WTC11 (cell line): ENCODE results near the gene CLCN1. TPM values are rescaled to one million over a fixed set of nuclear protein-coding genes. Genes with fewer than 3 reads are reported as not detected.
A peak's percentile ranks its signal among the peaks of the same experiment; 100 is the strongest.

ENCODE experiments used
- ATAC-seq: fragments of 200-7000 bp; cut with Tn5 transposase; 2 replicates; pipeline ENCODE4 v1.10.0; 2021; ENCODE audit warnings: mild to moderate bottlenecking, moderate library complexity
- CTCF ChIA-PET: fragments of 300-600 bp; sonication (Branson Sonifier 250); formaldehyde crosslinking; loops from one replicate; lab custom pipeline; 2021; ENCODE audit warnings: antibody characterized with exemption; lab: Charles Lee
- POLR2A ChIA-PET: fragments of 350-600 bp; sonication (Branson Sonifier 250); formaldehyde crosslinking; loops from one replicate; lab custom pipeline; 2021; ENCODE audit warnings: antibody characterized with exemption; lab: Charles Lee
- DNase-seq: peaks from one replicate; pipeline ENCODE4 v3.0.0; 2021; ENCODE audit warnings: low spot score
- H3K27ac Mint-ChIP-seq: 2 replicates; pipeline ENCODE4 v1.8.0; 2021; ENCODE audit warnings: mixed read lengths
- H3K27me3 Mint-ChIP-seq: 2 replicates; pipeline ENCODE4 v1.8.0; 2021; ENCODE audit warnings: low read depth, mild to moderate bottlenecking, moderate library complexity, mixed read lengths
- H3K36me3 Mint-ChIP-seq: 2 replicates; pipeline ENCODE4 v1.8.0; 2021; ENCODE audit warnings: mixed read lengths
- H3K4me1 Mint-ChIP-seq: 2 replicates; pipeline ENCODE4 v1.8.0; 2022; ENCODE audit warnings: mixed read lengths
- H3K4me3 Mint-ChIP-seq: 2 replicates; pipeline ENCODE4 v1.8.0; 2021; ENCODE audit warnings: mild to moderate bottlenecking, moderate library complexity, mixed read lengths
- H3K9me3 Mint-ChIP-seq: 2 replicates; pipeline ENCODE4 v1.8.0; 2021; ENCODE audit warnings: mixed read lengths
- CDX4 ChIP-seq: fragments of 250-450 bp; sonication (Bioruptor Pico); IDR thresholded peaks from 2 replicates; pipeline ENCODE4 v1.9.0; 2021; ENCODE audit warnings: moderate library complexity, mild to moderate bottlenecking, inconsistent platforms, borderline replicate concordance
- ERG ChIP-seq: fragments of 250-450 bp; sonication (Bioruptor Pico); IDR thresholded peaks from 2 replicates; pipeline ENCODE4 v1.8.0; 2021; ENCODE audit warnings: mild to moderate bottlenecking
- JAZF1 ChIP-seq: fragments of 250-450 bp; sonication (Bioruptor Pico); IDR thresholded peaks from 2 replicates; pipeline ENCODE4 v1.9.0; 2021; ENCODE audit warnings: moderate library complexity, mild to moderate bottlenecking, inconsistent platforms
- OVOL2 ChIP-seq: fragments of 250-450 bp; sonication (Bioruptor Pico); IDR thresholded peaks from 2 replicates; pipeline ENCODE4 v1.9.0; 2021; ENCODE audit warnings: mild to moderate bottlenecking, borderline replicate concordance
- ZNF121 ChIP-seq: sonication (generic); formaldehyde crosslinking; IDR thresholded peaks from 2 replicates; pipeline ENCODE4 v1.8.0; 2023; ENCODE audit warnings: missing genetic modification reagents
- ZNF219 ChIP-seq: sonication (generic); formaldehyde crosslinking; IDR thresholded peaks from 2 replicates; pipeline ENCODE4 v1.8.0; 2023; ENCODE audit warnings: missing genetic modification reagents, mild to moderate bottlenecking, borderline replicate concordance
- ZNF263 ChIP-seq: sonication (generic); formaldehyde crosslinking; IDR thresholded peaks from 2 replicates; pipeline ENCODE4 v1.8.1; 2022; ENCODE audit warnings: low read depth, mild to moderate bottlenecking, moderate library complexity, missing genetic modification reagents
- ZNF425 ChIP-seq: fragments of 250-450 bp; sonication (Bioruptor Pico); conservative IDR thresholded peaks from 2 replicates; pipeline ENCODE4 v1.9.0; 2021; ENCODE audit warnings: mild to moderate bottlenecking
- ZSCAN18 ChIP-seq: fragments of 250-450 bp; sonication (Bioruptor Pico); IDR thresholded peaks from 2 replicates; pipeline ENCODE4 v2.1.2; 2022; ENCODE audit warnings: mild to moderate bottlenecking, moderate library complexity
- total RNA-seq: library from RNA; stranded (reverse); gene quantifications from 3 replicates; pipeline ENCODE4 v1.2.3, GENCODE V29; 2021
- TF ChIP-seq, protein P1 (sequence below): sonication (generic); formaldehyde crosslinking; conservative IDR thresholded peaks from 2 replicates; pipeline ENCODE4 v1.8.1; 2023; ENCODE audit warnings: mild to moderate bottlenecking, low read depth, missing genetic modification reagents, moderate library complexity

The CLCN1 gene
- total RNA-seq, 1 experiment from 2014 or later: 0.28 TPM

- Mint-ChIP-seq H3K36me3 (peaks cover 6% of the 10 kb centered on the region; the same call in 1 of the 2 replicates), H3K27me3 (peaks cover 12% of the 10 kb centered on the region), H3K4me1 (peaks cover 25% of the 10 kb centered on the region), H3K4me3 (no peak overlapping the region), H3K27ac (no peak overlapping the region), H3K9me3 (peaks cover 5% of the 10 kb centered on the region; the same call in 1 of the 2 replicates)
- DNase-seq (no peak), ATAC-seq (no peak)
- ChIA-PET CTCF (interaction anchor here (3.8 kb wide), 1 partner anchor 29 kb away, joined by 12 read pairs; no protein-coding TSS in a partner anchor), POLR2A (no interaction called here)
- no peak for TF ChIP-seq ZSCAN18 (CRISPR knock-in tag)
Observed at GRCh38 chr7:143351060-143351459, 35.1 kb downstream of the CLCN1 start.

DNA sequence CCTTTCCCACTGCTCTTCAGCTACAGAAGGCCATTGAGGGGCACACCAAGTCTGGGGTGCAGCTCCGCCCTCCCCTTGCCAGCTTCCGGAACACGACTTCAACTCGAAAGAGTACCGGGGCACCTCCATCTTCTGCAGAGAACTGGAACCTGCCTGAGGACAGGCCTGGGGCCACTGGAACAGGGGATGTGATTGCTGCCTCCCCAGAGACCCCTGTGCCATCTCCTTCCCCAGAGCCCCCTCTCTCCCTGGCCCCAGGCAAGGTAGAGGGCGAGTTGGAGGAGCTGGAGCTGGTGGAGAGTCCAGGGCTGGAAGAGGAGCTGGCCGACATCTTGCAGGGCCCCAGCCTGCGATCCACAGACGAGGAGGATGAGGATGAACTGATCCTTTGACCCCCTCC, 35.7 kb downstream of the CLCN1 start:
- TF ChIP-seq ZNF219 (CRISPR knock-in tag): no peak
- no peak for TF ChIP-seq CDX4 (CRISPR knock-in tag)
- TF ChIP-seq JAZF1: no peak
- TF ChIP-seq, all 79 proteins: peak for 0
- Mint-ChIP-seq H3K4me1 (peaks cover 20% of the 10 kb centered on the region), H3K27me3 (peaks cover 8% of the 10 kb centered on the region), H3K36me3 (peaks cover 6% of the 10 kb centered on the region; the same call in 1 of the 2 replicates), H3K9me3 (peaks cover 5% of the 10 kb centered on the region; the same call in 1 of the 2 replicates), H3K4me3 (no peak overlapping the region), H3K27ac (peak overlapping the region; percentile 46; the same call in 1 of the 2 replicates)
- CTCF ChIA-PET: interaction anchor here (3.8 kb wide), 1 partner anchor 28 kb away, joined by 12 read pairs; no protein-coding TSS in a partner anchor
- no peak for ATAC-seq
- no peak for DNase-seq
- POLR2A ChIA-PET: no interaction called here

DNA sequence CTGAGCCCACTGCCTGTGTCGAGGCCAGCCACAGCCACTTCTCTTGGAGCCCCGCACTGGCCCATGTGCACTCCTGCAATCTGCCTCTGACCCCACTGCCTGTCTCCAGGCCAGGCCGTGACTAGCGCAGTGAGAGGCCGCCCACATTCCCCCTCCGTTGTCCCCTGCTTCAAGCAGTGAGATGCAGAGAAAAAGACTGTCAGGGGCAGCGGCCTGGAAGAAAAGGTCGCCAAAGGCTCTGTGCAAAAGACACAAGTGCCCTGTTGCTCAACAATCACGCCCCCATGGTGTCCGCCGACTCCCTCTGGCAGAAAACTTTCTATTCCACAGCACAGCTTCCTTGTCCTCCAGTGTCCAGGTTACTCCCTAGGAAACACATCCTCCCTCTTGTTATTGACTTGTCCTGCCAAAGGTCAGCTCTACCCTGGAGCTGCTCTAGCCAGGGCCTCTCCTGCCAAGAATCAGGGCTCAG, 36.7 kb downstream of the CLCN1 start:
- CTCF ChIA-PET: interaction anchor here (1.1 kb wide), 1 partner anchor 28 kb away, joined by 4 read pairs; no protein-coding TSS in a partner anchor
- Mint-ChIP-seq H3K9me3 (no peaks in the 10 kb centered on the region), H3K27me3 (peaks cover 2% of the 10 kb centered on the region; the same call in 1 of the 2 replicates), H3K4me3 (no peak overlapping the region), H3K36me3 (peaks cover 14% of the 10 kb centered on the region), H3K4me1 (peaks cover 20% of the 10 kb centered on the region), H3K27ac (no peak overlapping the region)
- DNase-seq (no peak), ATAC-seq (peak; percentile 20)
- POLR2A ChIA-PET: no interaction called here
- TF ChIP-seq ZNF121 (CRISPR knock-in tag) (no peak), ERG (no peak), ZNF263 (no peak), OVOL2 (CRISPR knock-in tag) (no peak), ZNF425 (CRISPR knock-in tag) (no peak)
- TF ChIP-seq, protein P1, sequence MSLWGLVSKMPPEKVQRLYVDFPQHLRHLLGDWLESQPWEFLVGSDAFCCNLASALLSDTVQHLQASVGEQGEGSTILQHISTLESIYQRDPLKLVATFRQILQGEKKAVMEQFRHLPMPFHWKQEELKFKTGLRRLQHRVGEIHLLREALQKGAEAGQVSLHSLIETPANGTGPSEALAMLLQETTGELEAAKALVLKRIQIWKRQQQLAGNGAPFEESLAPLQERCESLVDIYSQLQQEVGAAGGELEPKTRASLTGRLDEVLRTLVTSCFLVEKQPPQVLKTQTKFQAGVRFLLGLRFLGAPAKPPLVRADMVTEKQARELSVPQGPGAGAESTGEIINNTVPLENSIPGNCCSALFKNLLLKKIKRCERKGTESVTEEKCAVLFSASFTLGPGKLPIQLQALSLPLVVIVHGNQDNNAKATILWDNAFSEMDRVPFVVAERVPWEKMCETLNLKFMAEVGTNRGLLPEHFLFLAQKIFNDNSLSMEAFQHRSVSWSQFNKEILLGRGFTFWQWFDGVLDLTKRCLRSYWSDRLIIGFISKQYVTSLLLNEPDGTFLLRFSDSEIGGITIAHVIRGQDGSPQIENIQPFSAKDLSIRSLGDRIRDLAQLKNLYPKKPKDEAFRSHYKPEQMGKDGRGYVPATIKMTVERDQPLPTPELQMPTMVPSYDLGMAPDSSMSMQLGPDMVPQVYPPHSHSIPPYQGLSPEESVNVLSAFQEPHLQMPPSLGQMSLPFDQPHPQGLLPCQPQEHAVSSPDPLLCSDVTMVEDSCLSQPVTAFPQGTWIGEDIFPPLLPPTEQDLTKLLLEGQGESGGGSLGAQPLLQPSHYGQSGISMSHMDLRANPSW (CRISPR knock-in tag): no peak
